Measurements from ENCODE around the gene KLRC3.

GRCh38 chr12:10395390-10395998 is 24.9 kb downstream of the KLRC3 start:
- TF ChIP-seq, protein P1, sequence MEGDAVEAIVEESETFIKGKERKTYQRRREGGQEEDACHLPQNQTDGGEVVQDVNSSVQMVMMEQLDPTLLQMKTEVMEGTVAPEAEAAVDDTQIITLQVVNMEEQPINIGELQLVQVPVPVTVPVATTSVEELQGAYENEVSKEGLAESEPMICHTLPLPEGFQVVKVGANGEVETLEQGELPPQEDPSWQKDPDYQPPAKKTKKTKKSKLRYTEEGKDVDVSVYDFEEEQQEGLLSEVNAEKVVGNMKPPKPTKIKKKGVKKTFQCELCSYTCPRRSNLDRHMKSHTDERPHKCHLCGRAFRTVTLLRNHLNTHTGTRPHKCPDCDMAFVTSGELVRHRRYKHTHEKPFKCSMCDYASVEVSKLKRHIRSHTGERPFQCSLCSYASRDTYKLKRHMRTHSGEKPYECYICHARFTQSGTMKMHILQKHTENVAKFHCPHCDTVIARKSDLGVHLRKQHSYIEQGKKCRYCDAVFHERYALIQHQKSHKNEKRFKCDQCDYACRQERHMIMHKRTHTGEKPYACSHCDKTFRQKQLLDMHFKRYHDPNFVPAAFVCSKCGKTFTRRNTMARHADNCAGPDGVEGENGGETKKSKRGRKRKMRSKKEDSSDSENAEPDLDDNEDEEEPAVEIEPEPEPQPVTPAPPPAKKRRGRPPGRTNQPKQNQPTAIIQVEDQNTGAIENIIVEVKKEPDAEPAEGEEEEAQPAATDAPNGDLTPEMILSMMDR (conservative IDR thresholded peaks at IDR 0.05; ENCODE audit: low read length), result no peak
- TF ChIP-seq EZH2phosphoT487 (IDR thresholded peaks at IDR 0.05; ENCODE audit: borderline replicate concordance, low read depth, low read length), result no peak
